ENCODE data around the gene CAMKMT.

DNA sequence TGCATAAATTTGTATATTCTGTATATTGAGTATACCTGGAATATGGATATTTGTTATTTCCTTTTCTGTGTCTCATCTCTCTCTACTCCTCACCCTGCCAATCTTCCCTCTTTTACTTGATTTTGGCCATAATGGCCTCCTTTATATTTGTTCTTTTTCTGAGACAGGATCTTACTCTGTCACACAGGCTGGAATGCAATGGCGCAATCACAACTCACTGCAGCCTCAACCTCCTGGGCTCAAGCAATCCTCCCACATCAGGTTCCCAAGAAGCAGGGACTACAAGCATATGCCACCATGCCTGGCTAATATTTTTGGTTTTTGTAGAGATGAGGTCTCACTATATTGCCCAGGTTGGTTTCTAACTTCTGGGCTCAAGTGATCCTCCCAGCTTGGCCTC lies 30.9 kb upstream of the CAMKMT start:
- TF ChIP-seq POLR2AphosphoS5 (IDR thresholded peaks at IDR 0.05; ENCODE audit: low read depth) (no peak), CREB1 (CRISPR knock-in tag; IDR thresholded peaks at IDR 0.05; ENCODE audit: low read depth) (no peak), CTCF (conservative IDR thresholded peaks at IDR 0.05; ENCODE audit: low read depth in 2 of 2) (no peak)

All from GM23338 (cell line).